Activated CD4-positive, alpha-beta T cell treated with anti-CD3 and anti-CD28 coated beads for 4 hours (primary cell): Measurements from ENCODE around the gene FXYD4.
"Not testable (repeated sequence)": the region's sequence is repeated elsewhere in the genome, so short reads cannot be mapped to it uniquely, and the experiment has no call there.

Experiments used
- DNase-seq, 2 donors: peaks; one replicate each; pipeline ENCODE4 v3.0.0-alpha.2; 2020

FXYD4 gene

GRCh38 chr10:43376828-43377423 lies 5.5 kb downstream of the FXYD4 start:
- no peak for DNase-seq

DNA sequence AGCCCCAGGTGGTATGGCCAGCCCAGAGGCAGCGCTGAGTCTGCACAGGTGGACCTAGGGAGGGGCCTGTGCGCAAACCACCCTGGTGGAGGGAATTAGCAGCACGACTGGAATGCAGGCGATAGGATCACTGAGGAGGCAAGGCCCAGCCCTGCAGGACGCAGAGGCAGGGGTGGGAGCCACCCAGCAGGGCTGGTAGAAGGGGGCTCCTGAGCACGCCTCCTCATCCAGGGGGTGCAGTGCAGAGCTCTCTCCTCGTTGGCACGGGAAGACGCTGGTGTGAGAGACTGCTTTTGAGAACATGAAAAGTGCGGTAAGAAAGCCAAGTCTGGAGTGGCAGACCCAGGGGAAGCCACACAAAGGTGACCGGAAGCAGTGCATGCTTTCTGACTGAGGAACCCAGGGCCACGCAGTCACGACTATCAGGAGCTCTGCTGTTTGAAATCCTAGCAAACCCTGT lies 6.0 kb downstream of the FXYD4 start:
- DNase-seq, result no peak

DNA sequence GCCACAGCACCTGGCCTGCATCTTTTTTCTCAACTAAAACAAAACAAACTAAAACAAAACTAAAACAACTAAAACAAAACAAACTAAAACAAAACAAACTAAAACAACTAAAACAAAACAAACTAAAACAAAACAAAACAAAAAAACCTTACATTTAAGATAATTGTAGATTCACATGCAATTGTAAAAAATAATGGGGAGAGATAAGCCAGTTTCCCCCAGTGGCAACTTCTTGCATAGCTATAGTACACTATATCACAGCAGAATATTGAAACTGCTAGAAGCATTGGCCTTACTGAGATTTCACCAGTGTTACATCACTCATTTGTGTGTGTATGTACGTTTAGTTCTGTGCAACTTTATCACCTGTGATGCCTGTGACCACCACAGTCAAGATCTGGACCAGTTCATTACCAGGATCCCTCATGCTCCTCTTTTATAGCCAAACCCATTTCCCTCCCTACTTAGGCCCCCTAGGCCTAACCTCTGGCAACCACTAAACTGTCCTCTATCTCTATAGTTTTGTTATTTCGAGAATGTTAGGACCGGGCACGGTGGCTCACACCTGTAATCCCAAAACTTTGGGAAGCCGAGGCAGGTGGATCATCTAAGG lies 9.3 kb downstream of the FXYD4 start:
- no peak for DNase-seq

DNA sequence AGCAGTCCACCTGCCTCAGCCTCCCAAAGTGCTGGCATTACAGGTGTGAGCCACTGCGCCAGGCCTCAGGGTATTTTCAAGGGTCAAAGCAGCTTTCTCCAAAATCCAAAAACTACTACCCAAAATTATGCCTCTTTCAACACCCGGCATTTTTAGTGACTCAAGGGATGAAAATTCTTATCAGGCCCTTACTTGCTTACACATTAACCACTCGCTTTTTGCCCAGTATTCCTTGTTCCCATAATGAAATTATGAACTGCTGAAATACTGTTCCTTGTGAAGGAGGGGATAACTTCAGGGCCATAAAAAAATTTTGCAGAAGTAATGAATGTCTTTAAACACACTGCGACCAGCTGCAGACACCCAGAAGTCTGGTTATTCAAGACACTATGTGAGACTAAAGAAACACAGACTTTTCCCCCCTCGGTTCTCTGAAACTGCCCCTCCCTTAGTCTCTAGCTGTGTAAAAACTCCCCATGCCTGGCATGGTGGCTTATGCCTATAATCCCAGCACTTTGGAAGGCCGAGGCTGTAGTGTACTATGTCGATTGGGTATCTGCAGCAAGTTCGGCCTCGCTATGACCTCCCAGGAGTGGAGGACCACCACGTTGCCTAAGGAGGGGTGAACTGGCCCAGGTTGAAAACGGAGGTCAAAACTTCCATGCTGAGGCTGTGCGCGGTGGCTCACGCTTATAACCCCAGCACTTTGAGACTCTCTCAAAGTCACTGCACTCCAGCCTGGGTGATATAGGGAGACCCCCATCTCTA lies 12.0 kb downstream of the FXYD4 start:
- no peak for DNase-seq

- DNase-seq, result no peak
Measured at GRCh38 chr10:43384252-43385221, 13.1 kb downstream of the FXYD4 start.

DNA sequence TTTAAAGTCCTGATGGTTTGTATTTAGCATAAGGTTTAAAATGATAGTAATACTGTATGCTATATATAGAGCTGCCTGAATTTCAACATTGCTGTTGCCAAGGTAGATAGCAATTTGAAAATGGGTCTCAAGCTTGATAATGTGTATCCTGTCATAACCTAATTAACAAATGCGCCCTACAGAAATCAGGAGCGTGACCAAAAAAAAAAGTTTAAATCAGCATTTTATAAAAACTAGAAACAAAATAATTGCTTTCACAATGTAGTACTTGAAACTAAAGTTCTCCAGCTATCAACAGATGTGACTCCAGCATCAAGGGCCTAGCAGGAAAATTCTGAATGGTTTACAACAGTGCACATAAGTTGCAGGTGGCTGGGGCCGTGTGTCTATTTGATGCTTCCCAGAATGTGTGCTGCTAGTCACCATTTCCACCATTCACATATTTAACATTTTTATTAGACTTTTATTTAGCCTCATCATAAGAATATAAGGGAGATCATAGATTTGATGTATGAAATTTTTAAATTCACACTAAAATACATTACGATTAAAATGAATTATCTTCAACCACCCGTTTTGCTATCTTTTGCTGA lies 14.1 kb downstream of the FXYD4 start:
- no peak for DNase-seq

DNA sequence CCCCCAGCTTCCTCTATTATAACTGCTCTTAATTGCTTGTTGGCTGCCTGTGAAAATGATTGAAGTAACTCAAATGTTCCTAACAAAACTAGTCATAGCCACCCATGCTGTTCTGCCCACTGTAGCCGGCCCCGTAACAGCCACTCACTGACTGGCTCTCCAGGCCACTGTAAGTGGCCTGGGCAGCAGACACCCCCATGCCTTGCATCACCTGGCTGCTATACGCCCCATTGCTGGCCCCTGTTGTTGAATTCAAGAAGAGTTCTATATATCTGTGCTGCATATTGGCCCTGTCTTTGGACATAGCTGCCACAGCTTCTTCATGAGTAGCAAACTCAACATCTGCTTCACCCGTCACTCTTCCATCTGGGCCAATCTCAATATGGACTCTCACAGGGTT lies 15.1 kb downstream of the FXYD4 start:
- DNase-seq, result no peak

GRCh38 chr10:43386981-43387677 lies 15.7 kb downstream of the FXYD4 start:
- no peak for DNase-seq

- DNase-seq, result no peak
Measured at GRCh38 chr10:43387678-43388032, 16.2 kb downstream of the FXYD4 start.

- no peak for DNase-seq
Measured at GRCh38 chr10:43389867-43390266, 18.4 kb downstream of the FXYD4 start.

DNA sequence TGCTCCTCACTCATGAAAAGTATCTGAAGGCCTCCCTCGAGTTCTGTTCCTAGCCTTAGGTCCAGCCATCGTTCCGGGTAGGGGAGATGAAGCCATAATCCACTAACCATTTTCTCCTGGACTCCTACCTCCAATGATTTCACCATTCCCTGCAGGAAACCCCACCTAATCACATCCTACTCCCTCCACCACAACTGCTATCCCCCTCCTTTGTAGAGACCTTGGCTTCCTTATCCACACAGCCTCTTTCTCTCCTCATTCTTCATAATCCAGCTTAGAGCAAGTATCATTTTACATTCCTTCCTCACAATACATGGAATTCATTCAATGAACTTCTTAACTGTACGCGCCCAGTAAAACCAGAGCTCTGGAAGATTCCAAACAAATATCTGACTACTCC lies 18.9 kb downstream of the FXYD4 start:
- no peak for DNase-seq

GRCh38 chr10:43390759-43391158 lies 19.3 kb downstream of the FXYD4 start:
- no peak for DNase-seq

- no peak for DNase-seq
Measured at GRCh38 chr10:43391496-43391895, 20.1 kb downstream of the FXYD4 start.

- DNase-seq, result no peak
Measured at GRCh38 chr10:43392748-43393147, 21.3 kb downstream of the FXYD4 start.

- DNase-seq, result not testable (repeated sequence)
Measured at GRCh38 chr10:43393186-43393585, 21.8 kb downstream of the FXYD4 start.

GRCh38 chr10:43393606-43394360 lies 22.3 kb downstream of the FXYD4 start:
- no peak for DNase-seq

GRCh38 chr10:43394868-43395267 lies 23.4 kb downstream of the FXYD4 start:
- DNase-seq, result no peak

DNA sequence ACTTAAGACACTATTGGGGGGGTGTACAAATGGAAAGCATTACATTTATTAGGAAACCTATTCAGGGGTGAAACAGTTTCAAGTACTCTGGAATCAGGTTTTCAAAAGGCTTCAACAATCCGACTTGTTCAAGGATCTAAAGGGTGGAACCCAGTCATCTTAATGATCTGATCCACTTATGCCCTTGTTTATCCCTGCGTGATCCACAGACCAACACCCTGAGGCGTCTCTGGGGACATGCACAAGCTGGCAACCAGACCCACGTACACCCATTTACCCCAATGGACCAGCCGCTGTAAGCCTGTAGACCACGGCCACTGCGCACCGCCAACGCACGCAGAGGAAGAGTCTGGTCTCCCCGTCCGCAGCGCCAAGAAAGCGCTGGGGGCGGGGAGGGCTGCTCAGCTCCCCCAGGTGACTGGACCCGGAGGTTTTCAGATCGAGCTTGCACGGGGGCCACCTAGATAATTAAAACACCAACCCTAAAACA lies 24.2 kb downstream of the FXYD4 start:
- peak in 1 of 2 donors; percentile 36 for DNase-seq

DNA sequence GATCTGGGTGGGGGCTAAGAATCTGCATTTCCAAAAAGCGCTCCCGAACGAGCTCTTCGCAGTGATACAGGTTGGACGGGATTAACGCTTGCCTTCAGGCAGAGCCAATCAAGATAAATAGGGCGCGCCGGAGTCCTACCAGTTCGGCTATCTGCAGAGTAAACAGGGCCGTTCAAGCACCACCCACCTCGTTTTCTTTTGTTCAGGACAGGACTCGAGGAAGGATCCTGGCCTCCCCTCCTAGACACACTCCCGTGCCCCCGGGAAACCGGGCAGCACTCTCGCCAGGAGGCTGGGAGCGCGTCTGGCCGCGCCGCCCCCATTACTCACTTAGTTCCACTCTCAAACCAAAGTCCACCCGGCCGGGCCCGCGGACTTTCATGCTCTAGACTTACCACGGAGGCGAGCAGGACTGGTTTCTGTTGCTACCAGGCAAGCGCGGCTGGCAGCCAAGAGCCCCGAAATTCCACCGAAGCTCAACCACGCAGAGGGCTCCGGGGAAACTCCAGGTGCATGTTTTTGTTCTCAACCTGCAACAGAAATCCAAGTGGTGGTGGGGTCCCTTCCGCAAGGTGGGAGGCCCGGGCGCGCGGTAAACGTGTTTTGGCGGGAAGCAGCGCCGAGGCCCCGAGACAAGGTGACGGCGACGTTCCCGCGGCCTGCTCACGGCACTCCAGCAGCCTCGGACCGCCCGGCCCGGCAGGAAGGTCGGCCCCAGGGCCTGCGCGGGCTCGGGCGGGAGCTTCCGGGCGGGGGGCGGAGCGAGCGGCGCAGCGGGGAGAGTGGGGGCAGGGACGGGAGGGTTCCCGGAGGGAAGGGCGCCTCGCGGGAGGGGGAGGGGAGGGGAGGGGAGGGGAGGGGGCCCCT lies 24.9 kb downstream of the FXYD4 start:
- peak; percentile 59 for DNase-seq
